Body of pancreas (tissue), 4 donors: Measurements from ENCODE around the gene DKK3.

Source experiments
- POLR2A ChIP-seq, 3 donors: fragments of 450-650 bp; IDR thresholded peaks; one replicate each; pipeline ENCODE4 v1.6.1; 2016; ENCODE audit warnings: antibody characterized with exemption in 3 of 3, mild to moderate bottlenecking in 2 of 3
- TF ChIP-seq, protein P1 (sequence below), 7 experiments: fragments of 450-650 bp in 4 of 7; fragments of 200-600 bp in 3 of 7; sonication (generic) in 3 of 7; IDR thresholded peaks; one replicate each; pipeline ENCODE4 v1.5.1; 2016 to 2019; ENCODE audit warnings: antibody characterized with exemption in 7 of 7

DNA sequence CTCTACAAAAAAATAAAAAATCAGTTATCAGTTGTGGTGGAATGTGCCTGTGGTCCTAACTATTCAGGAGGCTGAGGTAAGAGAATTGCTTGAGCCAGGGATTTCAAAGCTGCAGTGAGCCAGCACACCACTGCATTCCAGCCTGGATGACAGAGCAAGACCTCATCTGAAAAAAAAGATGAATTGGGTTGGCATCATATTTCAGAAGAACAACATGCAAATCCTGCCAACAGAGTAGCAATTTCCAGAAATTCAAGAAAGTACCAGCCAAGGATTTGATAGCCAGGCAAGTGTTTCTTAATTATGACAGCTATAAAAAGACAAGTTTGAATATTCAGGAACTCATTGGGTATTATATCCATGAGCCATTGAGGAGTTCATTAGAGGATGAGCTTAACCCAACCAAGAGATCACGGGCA, 91.4 kb downstream of the DKK3 start:
- TF ChIP-seq, protein P1, sequence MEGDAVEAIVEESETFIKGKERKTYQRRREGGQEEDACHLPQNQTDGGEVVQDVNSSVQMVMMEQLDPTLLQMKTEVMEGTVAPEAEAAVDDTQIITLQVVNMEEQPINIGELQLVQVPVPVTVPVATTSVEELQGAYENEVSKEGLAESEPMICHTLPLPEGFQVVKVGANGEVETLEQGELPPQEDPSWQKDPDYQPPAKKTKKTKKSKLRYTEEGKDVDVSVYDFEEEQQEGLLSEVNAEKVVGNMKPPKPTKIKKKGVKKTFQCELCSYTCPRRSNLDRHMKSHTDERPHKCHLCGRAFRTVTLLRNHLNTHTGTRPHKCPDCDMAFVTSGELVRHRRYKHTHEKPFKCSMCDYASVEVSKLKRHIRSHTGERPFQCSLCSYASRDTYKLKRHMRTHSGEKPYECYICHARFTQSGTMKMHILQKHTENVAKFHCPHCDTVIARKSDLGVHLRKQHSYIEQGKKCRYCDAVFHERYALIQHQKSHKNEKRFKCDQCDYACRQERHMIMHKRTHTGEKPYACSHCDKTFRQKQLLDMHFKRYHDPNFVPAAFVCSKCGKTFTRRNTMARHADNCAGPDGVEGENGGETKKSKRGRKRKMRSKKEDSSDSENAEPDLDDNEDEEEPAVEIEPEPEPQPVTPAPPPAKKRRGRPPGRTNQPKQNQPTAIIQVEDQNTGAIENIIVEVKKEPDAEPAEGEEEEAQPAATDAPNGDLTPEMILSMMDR (IDR thresholded peaks at IDR 0.05), result no peak
- no peak for TF ChIP-seq POLR2A (IDR thresholded peaks at IDR 0.05)
